Kidney (tissue), 14 donors: Measurements from ENCODE around the gene MEIS2. TPM values are rescaled to one million over a fixed set of nuclear protein-coding genes. Genes with fewer than 3 reads are reported as not detected.

Source experiments
- DNase-seq, 5 donors: peaks; one replicate each; pipeline ENCODE4 v3.0.0-alpha.2; 2013 to 2020
- FAIRE-seq: peaks from 2 replicates; lab custom pipeline; 2012; peaks lifted over from hg19 to GRCh38; lab: Jason Lieb, UNC
- H3K27ac ChIP-seq, 2 donors: one replicate each; pipeline ENCODE4 v1.7.0; 2013; ENCODE audit warnings: low read depth in 2 of 2, low read length in 2 of 2, inconsistent platforms in 1 of 2
- H3K27me3 ChIP-seq: one replicate; pipeline ENCODE4 v1.7.1; 2013; ENCODE audit warnings: low read length, inconsistent platforms; ENCODE audit not compliant: control insufficient read depth, insufficient read depth
- H3K36me3 ChIP-seq, 3 donors: one replicate each; pipeline versions ENCODE4 v1.7.0 to v1.7.1; 2013; ENCODE audit warnings: low read length in 3 of 3, control low read depth in 1 of 3, inconsistent platforms in 1 of 3; ENCODE audit not compliant: insufficient read depth in 3 of 3, control insufficient read depth in 2 of 3
- H3K4me1 ChIP-seq, 3 donors: one replicate each; pipeline versions ENCODE4 v1.7.0 to v1.7.1; 2013; ENCODE audit warnings: low read length in 3 of 3, inconsistent platforms in 1 of 3, low read depth in 1 of 3; ENCODE audit not compliant: control insufficient read depth in 2 of 3, insufficient read depth in 2 of 3
- H3K4me3 ChIP-seq, 3 donors: one replicate each; pipeline versions ENCODE4 v1.7.0 to v1.8.1; 2013; ENCODE audit warnings: low read length in 3 of 3, control low read depth in 1 of 3, inconsistent platforms in 1 of 3
- H3K9ac ChIP-seq, 3 donors: one replicate each; pipeline versions ENCODE4 v1.7.0 to v1.7.1; 2013; ENCODE audit warnings: low read length in 3 of 3, control low read depth in 1 of 3, inconsistent platforms in 1 of 3
- H3K9me3 ChIP-seq, 3 donors: one replicate each; pipeline versions ENCODE4 v1.7.0 to v1.7.1; 2013; ENCODE audit warnings: low read length in 3 of 3, control low read depth in 1 of 3, inconsistent platforms in 1 of 3; ENCODE audit not compliant: control insufficient read depth in 2 of 3, insufficient read depth in 1 of 3
- intact Hi-C: fragments of 100-400 bp; cut with DNase I; formaldehyde crosslinking; loops from one replicate; pipeline ENCODE4 v1.11.1; 2022
- polyA plus RNA-seq: library from polyadenylated mRNA; stranded (reverse); fragments of 350-450 nt; fragmentation: Illumina TruSeq; extraction: RNeasy Lipid Tissue Mini Kit (QIAGEN cat#74804); gene quantifications from one replicate; pipeline ENCODE4 v1.2.3, GENCODE V29; 2014; ENCODE audit warnings: low read depth, low replicate concordance; ENCODE audit not compliant: insufficient read depth
- total RNA-seq: library from RNA; stranded (reverse); fragmentation: NEBNext Ultra II Directional; extraction: Animal tissue kit (Norgen Biotek cat#: 25700); gene quantifications from one replicate; pipeline ENCODE4 v1.2.1, GENCODE V29; 2021
- TF ChIP-seq, protein P1 (sequence below): IDR thresholded peaks from 3 replicates; pipeline ENCODE4 v1.5.1; 2012; ENCODE audit warnings: mild to moderate bottlenecking, moderate library complexity, borderline replicate concordance; ENCODE audit not compliant: insufficient read depth; ENCODE audit errors: extremely low read depth
- donor health status: control.
- donor health status: control.
- donor health status: control.
- donor health status: control.
- donor health status: control.
- donor health status: DM: yes; HTN: yes; CAD: no.
- donor health status: Normal renal cell carcinoma (clear cell type).

MEIS2 gene
- total and polyA plus RNA-seq, 2 donors from 2014 or later = 14.7 to 50.9 TPM

DNA sequence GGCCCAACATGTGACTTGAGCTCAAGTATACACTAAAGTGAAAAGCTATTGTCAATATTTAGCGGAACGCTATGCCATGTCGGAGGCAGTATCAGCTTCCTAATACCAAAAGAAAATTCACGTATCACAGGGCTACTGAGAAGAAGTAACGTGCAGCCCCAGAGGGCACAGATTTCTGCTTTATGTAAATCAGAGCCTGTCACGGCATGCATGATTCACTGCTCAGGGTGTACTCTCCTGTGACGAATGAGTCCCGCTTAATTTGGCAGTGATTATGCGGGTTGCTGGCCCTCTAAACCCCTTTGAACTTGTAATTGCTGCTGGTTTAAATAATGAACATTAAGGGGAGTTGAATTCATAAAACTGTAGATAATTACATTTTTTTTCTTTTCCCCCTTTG, 85.3 kb downstream of the MEIS2 start:
- intact Hi-C loops = no loop called here
- Histone ChIP-seq H3K4me3 (no peak overlapping the region), H3K27ac (no peak overlapping the region), H3K4me1 (peaks cover 0 to 5% (median 2%) of the 10 kb centered on the region in 3 donors), H3K9ac (no peak overlapping the region), H3K36me3 (peaks cover 0 to 3% (median 0%) of the 10 kb centered on the region in 3 donors), H3K27me3 (no peaks in the 10 kb centered on the region), H3K9me3 (no peaks in the 10 kb centered on the region)
- TF ChIP-seq, protein P1, sequence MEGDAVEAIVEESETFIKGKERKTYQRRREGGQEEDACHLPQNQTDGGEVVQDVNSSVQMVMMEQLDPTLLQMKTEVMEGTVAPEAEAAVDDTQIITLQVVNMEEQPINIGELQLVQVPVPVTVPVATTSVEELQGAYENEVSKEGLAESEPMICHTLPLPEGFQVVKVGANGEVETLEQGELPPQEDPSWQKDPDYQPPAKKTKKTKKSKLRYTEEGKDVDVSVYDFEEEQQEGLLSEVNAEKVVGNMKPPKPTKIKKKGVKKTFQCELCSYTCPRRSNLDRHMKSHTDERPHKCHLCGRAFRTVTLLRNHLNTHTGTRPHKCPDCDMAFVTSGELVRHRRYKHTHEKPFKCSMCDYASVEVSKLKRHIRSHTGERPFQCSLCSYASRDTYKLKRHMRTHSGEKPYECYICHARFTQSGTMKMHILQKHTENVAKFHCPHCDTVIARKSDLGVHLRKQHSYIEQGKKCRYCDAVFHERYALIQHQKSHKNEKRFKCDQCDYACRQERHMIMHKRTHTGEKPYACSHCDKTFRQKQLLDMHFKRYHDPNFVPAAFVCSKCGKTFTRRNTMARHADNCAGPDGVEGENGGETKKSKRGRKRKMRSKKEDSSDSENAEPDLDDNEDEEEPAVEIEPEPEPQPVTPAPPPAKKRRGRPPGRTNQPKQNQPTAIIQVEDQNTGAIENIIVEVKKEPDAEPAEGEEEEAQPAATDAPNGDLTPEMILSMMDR = no peak
- FAIRE-seq = no peak
- DNase-seq = peak in 4 of 5 donors; percentile 48 to 72 (median 60)

- Histone ChIP-seq H3K27ac (no peak overlapping the region), H3K4me1 (peaks cover 0 to 5% (median 2%) of the 10 kb centered on the region in 3 donors), H3K9me3 (no peaks in the 10 kb centered on the region), H3K4me3 (no peak overlapping the region), H3K9ac (no peak overlapping the region), H3K36me3 (peaks cover 0 to 3% (median 0%) of the 10 kb centered on the region in 3 donors), H3K27me3 (no peaks in the 10 kb centered on the region)
- FAIRE-seq = no peak
- DNase-seq = no peak
- TF ChIP-seq, protein P1 = no peak
- intact Hi-C loops = no loop called here
Observed at GRCh38 chr15:37014566-37014965, 85.8 kb downstream of the MEIS2 start.

DNA sequence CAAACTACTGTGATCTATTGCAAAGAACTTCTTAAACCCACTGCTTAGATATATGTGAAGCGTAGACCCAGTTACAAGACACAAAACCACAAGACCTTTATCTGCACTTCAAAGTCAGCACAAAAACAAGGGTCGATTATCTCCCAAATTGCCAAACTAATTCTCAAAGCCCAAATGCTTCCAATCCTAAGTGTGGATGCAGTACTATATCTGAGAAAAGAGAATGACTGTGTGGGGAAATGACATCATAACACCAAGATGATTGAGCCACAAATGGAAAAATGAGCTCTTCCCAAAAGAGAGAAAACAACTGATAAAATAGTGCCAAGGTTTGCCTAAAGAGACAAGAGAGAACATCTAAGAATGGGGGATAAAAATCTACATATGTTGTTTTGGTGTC, 86.2 kb downstream of the MEIS2 start:
- DNase-seq (no peak), FAIRE-seq (no peak)
- H3K27ac ChIP-seq = no peak overlapping the region
- TF ChIP-seq, protein P1 = no peak
- H3K27me3 ChIP-seq = no peaks in the 10 kb centered on the region
- intact Hi-C loops = no loop called here
- H3K4me1 ChIP-seq = peaks cover 0 to 5% (median 2%) of the 10 kb centered on the region in 3 donors
- H3K36me3 ChIP-seq = peaks cover 0 to 3% (median 0%) of the 10 kb centered on the region in 3 donors
- H3K4me3 ChIP-seq = no peak overlapping the region
- no peak overlapping the region for H3K9ac ChIP-seq
- no peaks in the 10 kb centered on the region for H3K9me3 ChIP-seq

DNA sequence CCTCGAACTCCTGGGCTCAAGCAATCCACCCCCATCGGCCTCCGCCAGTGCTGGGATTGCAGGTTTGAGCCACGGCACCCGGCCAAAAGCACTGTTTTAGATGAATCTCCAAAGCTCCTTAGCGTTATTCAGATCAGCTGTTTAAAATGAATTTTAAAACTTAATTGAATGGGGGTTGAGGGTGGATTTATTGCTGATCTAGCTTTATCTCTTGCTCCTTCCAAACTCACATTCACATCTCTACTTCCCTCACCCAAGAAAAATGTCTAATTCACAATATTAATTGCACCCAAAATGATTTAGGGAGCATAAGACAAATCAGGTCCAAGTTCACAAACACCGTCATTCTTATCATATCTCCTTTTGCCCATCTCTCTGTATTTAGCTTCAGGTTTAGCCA, 89.8 kb downstream of the MEIS2 start:
- intact Hi-C loops = no loop called here
- FAIRE-seq = no peak
- H3K4me1 ChIP-seq = peaks cover 0 to 5% (median 0%) of the 10 kb centered on the region in 3 donors
- H3K4me3 ChIP-seq = no peak overlapping the region
- no peak overlapping the region for H3K9ac ChIP-seq
- peaks cover 0 to 3% (median 0%) of the 10 kb centered on the region in 3 donors for H3K36me3 ChIP-seq
- no peak overlapping the region for H3K27ac ChIP-seq
- H3K9me3 ChIP-seq = no peaks in the 10 kb centered on the region
- DNase-seq = no peak
- TF ChIP-seq, protein P1 = no peak
- H3K27me3 ChIP-seq = no peaks in the 10 kb centered on the region
